Gastrocnemius medialis (tissue), 4 donors: Measurements from ENCODE around the gene WWOX.

Experiments
- POLR2A ChIP-seq, 2 donors: fragments of 450-650 bp; IDR thresholded peaks; one replicate each; pipeline ENCODE4 v1.6.1; 2017; ENCODE audit warnings: antibody characterized with exemption in 2 of 2, mild to moderate bottlenecking in 2 of 2, moderate library complexity in 2 of 2
- TF ChIP-seq, protein P1 (sequence below), 5 experiments: fragments of 450-650 bp in 3 of 5; fragments of 200-600 bp in 2 of 5; sonication (generic) in 2 of 5; IDR thresholded peaks in 4 of 5; conservative IDR thresholded peaks in 1 of 5; 1 replicate in 4 of 5; 2 replicates in 1 of 5; pipeline ENCODE4 v1.5.1; 2016 to 2019; ENCODE audit warnings: antibody characterized with exemption in 5 of 5, mild to moderate bottlenecking in 3 of 5, moderate library complexity in 3 of 5

GRCh38 chr16:79213214-79213613, 1113.8 kb downstream of the WWOX start:
- TF ChIP-seq, protein P1, sequence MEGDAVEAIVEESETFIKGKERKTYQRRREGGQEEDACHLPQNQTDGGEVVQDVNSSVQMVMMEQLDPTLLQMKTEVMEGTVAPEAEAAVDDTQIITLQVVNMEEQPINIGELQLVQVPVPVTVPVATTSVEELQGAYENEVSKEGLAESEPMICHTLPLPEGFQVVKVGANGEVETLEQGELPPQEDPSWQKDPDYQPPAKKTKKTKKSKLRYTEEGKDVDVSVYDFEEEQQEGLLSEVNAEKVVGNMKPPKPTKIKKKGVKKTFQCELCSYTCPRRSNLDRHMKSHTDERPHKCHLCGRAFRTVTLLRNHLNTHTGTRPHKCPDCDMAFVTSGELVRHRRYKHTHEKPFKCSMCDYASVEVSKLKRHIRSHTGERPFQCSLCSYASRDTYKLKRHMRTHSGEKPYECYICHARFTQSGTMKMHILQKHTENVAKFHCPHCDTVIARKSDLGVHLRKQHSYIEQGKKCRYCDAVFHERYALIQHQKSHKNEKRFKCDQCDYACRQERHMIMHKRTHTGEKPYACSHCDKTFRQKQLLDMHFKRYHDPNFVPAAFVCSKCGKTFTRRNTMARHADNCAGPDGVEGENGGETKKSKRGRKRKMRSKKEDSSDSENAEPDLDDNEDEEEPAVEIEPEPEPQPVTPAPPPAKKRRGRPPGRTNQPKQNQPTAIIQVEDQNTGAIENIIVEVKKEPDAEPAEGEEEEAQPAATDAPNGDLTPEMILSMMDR (IDR thresholded peaks at IDR 0.05 in 4 of 5, conservative IDR thresholded peaks at IDR 0.05 in 1 of 5) = no peak
- no peak for TF ChIP-seq POLR2A (IDR thresholded peaks at IDR 0.05)
